GM21367 (cell line): Measurements from ENCODE around the gene RAB7B.
"Not testable (repeated sequence)": the region's sequence is repeated elsewhere in the genome, so short reads cannot be mapped to it uniquely, and the experiment has no call there.

Source experiments
- ATAC-seq: cut with Tn5 transposase; IDR thresholded peaks from one replicate; pipeline ENCODE4 v1.9.1; 2021; ENCODE audit not compliant: unreplicated experiment

RAB7B gene, protein sequence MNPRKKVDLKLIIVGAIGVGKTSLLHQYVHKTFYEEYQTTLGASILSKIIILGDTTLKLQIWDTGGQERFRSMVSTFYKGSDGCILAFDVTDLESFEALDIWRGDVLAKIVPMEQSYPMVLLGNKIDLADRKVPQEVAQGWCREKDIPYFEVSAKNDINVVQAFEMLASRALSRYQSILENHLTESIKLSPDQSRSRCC

GRCh38 chr1:206002871-206003801, at the start of gene RAB7B:
TSS of gene RAB7B (minus strand) at chr1:206003395. CDS start at chr1:205994135, 9,260 bp downstream.
- ATAC-seq, result no peak

GRCh38 chr1:206052231-206052865, 49.2 kb upstream of the RAB7B start:
- ATAC-seq, result not testable (repeated sequence)

DNA sequence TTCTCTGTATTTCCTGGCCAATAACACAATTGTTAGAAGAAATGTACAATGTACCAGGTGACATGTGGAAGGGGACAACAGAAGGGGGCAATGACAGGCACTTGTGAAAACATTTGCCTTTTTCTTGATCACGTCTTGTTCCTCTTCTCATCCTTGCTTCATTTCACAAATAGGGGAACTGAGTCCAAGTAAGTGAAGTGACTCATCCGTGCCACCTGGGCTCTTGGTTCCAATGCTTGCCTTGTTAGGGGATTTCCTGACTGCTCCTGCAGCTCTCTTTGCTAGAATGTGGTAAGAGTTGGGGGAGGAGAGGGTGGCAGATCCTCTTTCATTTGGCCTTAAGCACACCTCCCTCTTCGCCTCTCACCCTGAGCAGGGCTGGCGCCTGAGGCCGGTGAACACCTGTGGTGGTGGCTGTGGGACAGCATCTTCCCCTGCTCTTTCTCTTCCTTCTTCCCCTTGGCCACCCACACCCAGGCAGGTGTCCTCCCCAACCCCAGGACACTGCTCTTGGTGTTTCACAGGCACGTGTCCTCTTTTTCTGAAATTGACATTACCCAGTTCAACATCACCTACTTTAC, 47.5 kb upstream of the RAB7B start:
- peak; percentile 84 for ATAC-seq

DNA sequence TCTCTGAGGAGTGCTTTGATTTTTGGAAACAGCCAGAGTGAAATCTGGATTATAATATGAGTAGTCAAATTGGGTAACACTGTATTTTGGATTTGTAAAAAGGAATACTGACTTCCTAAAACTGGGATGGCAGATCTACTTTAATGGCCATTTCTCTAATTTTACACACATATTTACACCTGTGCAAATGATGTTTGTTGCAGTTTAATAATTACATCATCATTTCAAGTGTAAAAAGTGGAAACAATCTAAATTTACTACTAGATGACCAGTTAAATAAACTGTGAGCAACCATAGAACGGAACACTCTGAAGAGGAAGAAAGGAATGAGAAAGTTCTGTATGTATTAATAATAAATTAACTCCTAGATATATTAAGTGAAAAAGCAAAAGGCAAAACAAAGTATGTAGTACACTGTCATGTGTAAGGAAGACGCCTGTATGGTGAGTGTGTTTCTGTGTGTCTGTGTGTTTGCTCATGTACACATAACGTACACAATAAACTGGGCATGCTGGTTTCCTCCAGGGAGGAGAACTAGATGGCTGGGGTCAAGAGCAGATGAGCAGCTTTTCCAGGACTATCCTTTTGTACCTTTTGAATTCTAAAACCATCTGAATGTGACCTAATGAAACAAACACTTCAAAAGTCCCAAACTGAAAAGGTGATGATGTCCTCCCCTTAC, 46.9 kb upstream of the RAB7B start:
- ATAC-seq, result no peak

GRCh38 chr1:206049293-206049692, 46.1 kb upstream of the RAB7B start:
- peak; percentile 40 for ATAC-seq

GRCh38 chr1:206048582-206048981, 45.4 kb upstream of the RAB7B start:
- no peak for ATAC-seq

DNA sequence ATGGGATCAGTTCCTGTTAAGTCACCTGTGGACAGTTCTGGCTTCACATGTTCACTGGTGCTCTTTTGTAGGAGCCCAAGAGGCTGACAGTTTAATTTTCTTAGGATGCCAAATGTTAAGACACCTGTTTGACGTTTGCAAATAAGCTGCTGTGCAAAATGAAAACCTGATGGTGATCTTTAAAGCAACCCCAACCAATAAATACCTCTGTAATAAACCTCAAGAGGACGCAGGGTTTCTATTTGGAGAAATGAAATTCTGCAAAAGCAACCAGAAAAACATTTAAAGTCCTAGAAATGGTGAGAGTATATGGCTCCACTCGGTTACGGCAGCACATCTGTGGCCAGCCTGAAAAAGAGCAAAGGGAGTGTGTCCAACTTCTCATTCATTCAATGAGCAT, 44.1 kb upstream of the RAB7B start:
- ATAC-seq, result no peak

DNA sequence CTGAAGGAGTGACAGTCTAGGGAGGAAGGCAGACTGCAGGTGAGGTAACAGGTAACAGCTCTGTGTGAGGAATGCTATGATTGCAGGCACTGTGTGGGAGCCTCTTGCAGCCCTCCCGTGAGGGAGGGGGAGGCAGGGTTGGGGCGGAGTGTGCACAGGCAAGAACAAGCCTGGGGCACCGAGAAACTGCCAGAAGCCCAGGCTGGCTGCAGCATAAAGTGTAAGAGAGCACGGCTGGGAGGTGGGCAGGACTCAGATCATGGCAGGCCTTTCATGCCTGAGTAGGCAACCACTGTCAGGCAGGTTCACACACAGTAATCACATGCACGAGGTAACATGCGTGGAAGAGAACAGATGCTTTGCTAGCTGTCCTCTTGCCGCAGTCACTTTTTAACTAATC, 38.4 kb upstream of the RAB7B start:
- ATAC-seq, result peak; percentile 69

- no peak for ATAC-seq
Observed at GRCh38 chr1:206040328-206040727, 37.1 kb upstream of the RAB7B start.

GRCh38 chr1:206039046-206039973, 36.1 kb upstream of the RAB7B start:
- no peak for ATAC-seq

DNA sequence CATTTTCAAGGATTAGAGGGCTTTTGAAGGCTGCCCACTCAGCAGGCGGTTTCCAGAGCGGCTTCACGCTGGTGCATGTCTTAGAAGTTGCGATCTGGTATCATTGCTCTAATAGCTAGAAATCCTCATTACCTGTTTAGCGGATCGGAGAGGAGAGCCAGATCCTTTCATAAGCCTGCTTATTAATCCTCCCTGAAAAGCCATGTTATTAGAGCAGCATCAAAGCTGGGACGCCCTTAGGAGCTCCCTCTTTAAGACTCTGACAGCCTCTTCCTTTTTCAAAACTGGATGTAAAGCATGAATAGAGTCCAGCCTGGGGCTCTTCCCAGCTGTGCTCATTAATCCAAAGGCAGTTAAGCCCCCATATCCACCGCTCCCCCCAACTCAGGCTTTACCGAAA, 34.4 kb upstream of the RAB7B start:
- no peak for ATAC-seq

DNA sequence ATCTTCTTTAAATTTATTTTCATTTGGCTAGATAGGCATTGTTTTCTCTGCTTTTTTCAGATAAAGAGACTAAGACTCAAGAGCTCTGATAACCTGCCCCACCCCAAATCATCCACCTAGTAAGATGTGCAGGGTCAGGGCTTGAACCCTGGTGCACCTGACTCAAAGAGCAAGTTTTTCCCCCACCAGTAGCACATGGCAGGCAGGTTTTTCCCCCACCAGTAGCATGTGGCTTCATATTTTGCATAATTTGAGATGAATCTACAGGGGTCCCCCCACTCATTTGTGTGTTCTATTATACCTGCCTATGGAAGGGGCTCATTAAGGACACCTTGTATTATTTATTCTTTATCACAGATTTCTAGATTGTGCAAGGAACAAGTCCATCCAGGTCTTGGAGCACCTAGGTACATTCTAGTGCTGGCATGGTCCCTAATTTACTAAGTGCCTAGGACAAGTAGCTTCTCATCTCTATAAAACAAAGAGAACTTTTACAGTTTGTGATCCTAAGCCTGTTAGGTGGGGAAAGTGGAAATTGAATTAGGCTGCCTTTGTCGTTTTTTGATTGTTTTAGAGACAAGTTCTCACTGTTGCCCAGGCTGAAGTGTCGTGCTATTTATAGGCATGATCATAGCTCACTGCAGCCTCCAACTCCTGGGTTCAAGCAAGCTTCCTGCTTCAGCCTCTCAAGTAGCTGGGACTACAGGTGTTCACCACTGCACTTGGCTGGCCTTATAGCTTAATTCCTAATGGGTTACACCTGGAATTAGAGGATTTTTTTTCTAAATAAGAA, 33.7 kb upstream of the RAB7B start:
- no peak for ATAC-seq

DNA sequence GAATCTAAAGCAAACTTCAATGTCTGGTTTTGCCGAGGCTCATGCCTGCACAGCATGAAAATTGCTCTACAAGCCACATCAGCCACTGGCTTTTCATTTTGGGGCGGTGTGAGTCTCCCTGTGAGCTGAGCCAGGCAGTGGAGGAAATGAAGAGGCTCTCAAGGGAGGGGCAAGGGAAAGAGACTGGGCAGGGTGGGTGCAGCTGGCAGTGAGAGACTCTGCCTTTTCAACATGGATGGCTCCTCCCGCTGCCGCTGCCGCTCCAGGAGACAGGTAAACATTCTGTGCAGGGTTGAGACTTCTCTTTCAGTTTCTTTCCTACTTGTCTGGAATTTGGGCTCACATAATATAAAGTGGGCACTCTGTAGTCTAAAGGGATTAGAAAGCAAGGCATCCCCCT, 31.8 kb upstream of the RAB7B start:
- no peak for ATAC-seq

DNA sequence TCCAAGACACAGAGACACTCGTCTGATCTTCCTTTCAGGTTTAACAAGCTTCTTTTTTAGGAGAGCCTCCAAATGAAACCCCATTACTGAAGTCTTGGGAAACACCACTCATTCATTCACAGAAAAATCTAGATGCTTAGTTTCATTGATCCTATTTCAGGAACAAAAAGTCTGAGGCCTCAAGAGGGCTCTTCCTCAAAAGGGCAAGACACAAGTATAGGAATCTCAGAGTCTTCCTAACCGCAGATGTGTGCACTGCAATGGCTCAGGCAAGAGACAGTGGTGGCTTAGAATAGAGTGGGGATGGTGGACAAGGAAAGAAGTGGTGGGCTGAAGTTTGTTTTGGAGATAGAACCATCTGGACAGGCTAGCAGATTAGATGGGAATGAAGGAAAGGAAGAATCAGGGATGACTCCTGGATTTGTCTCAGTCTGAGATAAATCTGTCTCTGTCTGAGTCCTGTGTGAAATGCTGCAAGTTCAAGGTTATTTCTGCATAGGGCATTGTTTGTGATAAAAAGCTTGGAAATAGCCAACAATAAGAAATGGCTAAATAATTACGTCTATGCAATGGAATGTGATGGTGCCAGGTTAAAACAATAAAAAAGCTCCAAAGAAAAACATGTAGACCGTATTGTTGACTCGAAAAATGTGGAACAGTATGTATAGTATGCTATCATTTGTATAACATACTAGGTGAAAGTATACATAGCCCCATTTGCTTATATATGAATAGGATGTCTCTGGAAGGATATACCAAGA, 29.4 kb upstream of the RAB7B start:
- no peak for ATAC-seq

- ATAC-seq, result peak; percentile 64
Observed at GRCh38 chr1:206030714-206031113, 27.5 kb upstream of the RAB7B start.

DNA sequence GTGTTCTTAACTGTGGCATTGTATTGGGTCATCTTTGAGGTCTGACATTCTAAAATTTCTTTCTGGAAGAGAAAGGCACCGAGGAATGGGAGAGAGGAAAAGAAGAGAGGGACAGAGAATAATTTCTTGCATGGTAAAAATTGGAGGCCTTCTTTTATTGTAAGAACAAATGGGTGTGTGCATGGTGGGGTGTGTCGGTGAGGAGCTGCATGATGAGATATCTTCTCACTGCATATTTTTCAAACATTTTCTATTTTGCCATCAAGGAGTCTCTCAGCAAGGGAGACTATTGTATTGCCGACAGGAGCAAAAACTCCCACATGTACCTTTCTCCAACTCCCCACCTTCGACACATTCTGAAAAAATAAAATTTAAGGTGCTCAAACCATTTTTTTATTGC, 27.0 kb upstream of the RAB7B start:
- ATAC-seq, result no peak

DNA sequence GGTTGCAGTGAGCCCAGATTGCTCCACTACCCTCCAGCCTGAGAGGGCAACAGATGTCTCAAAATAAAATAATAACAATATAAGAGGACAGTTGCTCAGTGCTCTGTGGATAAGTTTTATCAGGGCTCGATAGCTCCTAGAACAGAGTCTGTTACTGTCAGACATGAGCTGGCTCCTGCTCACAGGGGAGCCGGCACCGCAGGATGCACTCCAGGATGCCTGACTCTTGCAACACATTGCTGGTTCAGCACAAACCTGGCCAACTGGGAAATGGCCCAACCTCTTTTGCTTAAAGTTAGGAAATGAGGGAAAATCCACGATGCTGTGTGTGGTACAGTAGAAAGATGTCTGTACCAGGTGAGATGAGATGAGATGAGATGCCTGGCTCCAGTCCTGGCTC, 26.3 kb upstream of the RAB7B start:
- no peak for ATAC-seq

DNA sequence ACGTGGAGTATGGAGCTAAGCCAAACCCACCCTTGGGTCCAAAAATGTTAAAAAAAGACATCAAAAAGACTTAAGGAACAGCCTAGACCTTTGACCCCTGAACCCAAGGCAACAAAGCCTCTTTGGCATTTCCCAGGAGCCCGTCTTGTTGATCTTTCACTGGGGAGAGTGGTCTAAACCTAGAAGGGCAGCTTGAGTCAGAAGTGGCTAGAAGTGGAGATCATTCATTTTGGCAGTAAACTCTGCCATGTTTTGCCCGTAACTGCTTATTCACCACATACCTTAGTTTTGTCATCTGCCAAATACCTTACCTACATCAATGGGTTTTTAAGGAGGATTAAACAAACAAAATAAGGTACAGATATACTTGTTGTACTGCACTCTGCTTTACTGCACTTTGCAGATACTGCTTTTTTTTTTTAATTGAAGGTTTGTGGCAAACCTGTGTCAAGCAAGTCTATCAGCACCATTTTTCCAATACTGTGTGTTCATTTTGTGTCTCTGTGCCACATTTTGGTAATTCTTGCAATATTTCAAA, 22.2 kb upstream of the RAB7B start:
- no peak for ATAC-seq
